ENCODE data around the gene KDM5A. TPM values are rescaled to one million over a fixed set of nuclear protein-coding genes. Genes with fewer than 3 reads are reported as not detected.

KDM5A gene
- total and polyA plus RNA-seq, 2 donors (not counting 3 experiments of a cell fraction or from before 2014, with no cell fraction given) = 12.6 to 61.0 TPM

- Histone ChIP-seq H4K20me1 (replicated peaks; ENCODE audit: control insufficient read depth, extremely low read depth, insufficient read depth, low read length) (no peaks in the 10 kb centered on the region), H2AFZ (ENCODE audit: low read depth, low read length) (no peak overlapping the region), H3K9me1 (replicated peaks; ENCODE audit: control insufficient read depth, extremely low read depth, insufficient read depth, low read length) (no peaks in the 10 kb centered on the region), H3K4me2 (ENCODE audit: insufficient read depth, low read length) (no peak overlapping the region), H3K9me3 (replicated peaks; ENCODE audit: control insufficient read depth, insufficient read depth, low read length) (no peaks in the 10 kb centered on the region), H3K27me3 (ENCODE audit: control insufficient read depth in 2 of 2, insufficient read depth in 2 of 2, low read length in 2 of 2) (peaks cover 2% of the 10 kb centered on the region in 2 experiments), H3K79me2 (ENCODE audit: control insufficient read depth, insufficient read depth, low read length) (no peaks in the 10 kb centered on the region), H3K36me3 (ENCODE audit: control insufficient read depth in 2 of 2, extremely low read depth in 1 of 2, insufficient read depth in 2 of 2, low read length in 2 of 2) (no peaks in the 10 kb centered on the region), H3K27ac (ENCODE audit: insufficient read depth, low read depth, low read length) (no peak overlapping the region), H3K9ac (replicated peaks; ENCODE audit: extremely low read depth, insufficient read depth, low read length) (no peak overlapping the region), H3K4me1 (ENCODE audit: control insufficient read depth, extremely low read depth, insufficient read depth, low read length) (no peaks in the 10 kb centered on the region), H3K4me3 (replicated peaks in 1 of 3; ENCODE audit: insufficient read depth in 1 of 3, low read depth in 1 of 3, low read length in 3 of 3) (no peak overlapping the region)
- DNase-seq (ENCODE audit: low read depth, low spot score) (no peak), FAIRE-seq (no peak)
- dilution Hi-C loops (cut with MboI; ENCODE audit: extremely low pct_ligation_motif_present, low sequenced_read_pairs) = no loop called here
- CTCF ChIA-PET = no interaction called here
- POLR2A ChIA-PET = no interaction called here
- TF ChIP-seq, protein P1, sequence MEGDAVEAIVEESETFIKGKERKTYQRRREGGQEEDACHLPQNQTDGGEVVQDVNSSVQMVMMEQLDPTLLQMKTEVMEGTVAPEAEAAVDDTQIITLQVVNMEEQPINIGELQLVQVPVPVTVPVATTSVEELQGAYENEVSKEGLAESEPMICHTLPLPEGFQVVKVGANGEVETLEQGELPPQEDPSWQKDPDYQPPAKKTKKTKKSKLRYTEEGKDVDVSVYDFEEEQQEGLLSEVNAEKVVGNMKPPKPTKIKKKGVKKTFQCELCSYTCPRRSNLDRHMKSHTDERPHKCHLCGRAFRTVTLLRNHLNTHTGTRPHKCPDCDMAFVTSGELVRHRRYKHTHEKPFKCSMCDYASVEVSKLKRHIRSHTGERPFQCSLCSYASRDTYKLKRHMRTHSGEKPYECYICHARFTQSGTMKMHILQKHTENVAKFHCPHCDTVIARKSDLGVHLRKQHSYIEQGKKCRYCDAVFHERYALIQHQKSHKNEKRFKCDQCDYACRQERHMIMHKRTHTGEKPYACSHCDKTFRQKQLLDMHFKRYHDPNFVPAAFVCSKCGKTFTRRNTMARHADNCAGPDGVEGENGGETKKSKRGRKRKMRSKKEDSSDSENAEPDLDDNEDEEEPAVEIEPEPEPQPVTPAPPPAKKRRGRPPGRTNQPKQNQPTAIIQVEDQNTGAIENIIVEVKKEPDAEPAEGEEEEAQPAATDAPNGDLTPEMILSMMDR (IDR thresholded peaks at IDR 0.05; ENCODE audit: extremely low read depth in 1 of 2, insufficient read depth in 1 of 2, low read depth in 1 of 2, low read length in 2 of 2) = no peak
- no peak for TF ChIP-seq GATA2 (IDR thresholded peaks at IDR 0.05; ENCODE audit: insufficient read depth, insufficient read length, low read depth, low read length)
- intact Hi-C loops (cut with micrococcal nuclease) = no loop called here
- BruUV-seq (replicated peaks) = no TSS peak
Measured at GRCh38 chr12:243381-243780, 145.7 kb downstream of the KDM5A start.

DNA sequence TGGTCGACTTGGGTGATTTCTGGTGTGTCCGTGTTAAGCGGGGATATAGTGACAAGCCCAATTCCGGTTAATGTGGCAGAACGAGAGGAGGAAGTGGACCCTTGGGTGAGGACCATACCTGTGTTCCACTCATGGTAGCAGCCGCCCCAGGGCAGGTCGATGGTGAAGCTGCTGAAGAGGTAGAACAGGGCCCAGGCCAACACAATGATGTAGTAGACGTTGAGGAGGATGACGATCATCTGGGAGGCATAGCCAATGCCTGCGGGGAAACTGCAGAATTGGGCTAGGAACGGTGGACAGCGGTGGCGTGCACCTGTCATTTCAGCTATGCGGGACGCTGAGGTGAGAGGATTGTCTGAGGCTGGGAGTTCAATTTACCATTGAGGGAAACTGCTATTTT, 146.6 kb downstream of the KDM5A start:
- POLR2A ChIA-PET = no interaction called here
- BruUV-seq (replicated peaks) = no TSS peak
- FAIRE-seq = no peak

More for the DNA sequence above, 146.6 kb downstream of the KDM5A start:
- DNase-seq (ENCODE audit: low read depth, low spot score) = no peak
- no peak overlapping the region for H3K9ac ChIP-seq (replicated peaks; ENCODE audit: extremely low read depth, insufficient read depth, low read length)
- H3K36me3 ChIP-seq (ENCODE audit: control insufficient read depth in 2 of 2, extremely low read depth in 1 of 2, insufficient read depth in 2 of 2, low read length in 2 of 2) = no peaks in the 10 kb centered on the region
- no peak overlapping the region for H2AFZ ChIP-seq (ENCODE audit: low read depth, low read length)
- H3K4me2 ChIP-seq (ENCODE audit: insufficient read depth, low read length) = no peak overlapping the region
- H4K20me1 ChIP-seq (replicated peaks; ENCODE audit: control insufficient read depth, extremely low read depth, insufficient read depth, low read length) = no peaks in the 10 kb centered on the region
- H3K79me2 ChIP-seq (ENCODE audit: control insufficient read depth, insufficient read depth, low read length) = no peaks in the 10 kb centered on the region
- H3K9me1 ChIP-seq (replicated peaks; ENCODE audit: control insufficient read depth, extremely low read depth, insufficient read depth, low read length) = no peaks in the 10 kb centered on the region
- no peaks in the 10 kb centered on the region for H3K4me1 ChIP-seq (ENCODE audit: control insufficient read depth, extremely low read depth, insufficient read depth, low read length)
- peaks cover 0 to 2% of the 10 kb centered on the region in 2 experiments for H3K27me3 ChIP-seq (ENCODE audit: control insufficient read depth in 2 of 2, insufficient read depth in 2 of 2, low read length in 2 of 2)
- no peak for TF ChIP-seq POLR2AphosphoS5 (IDR thresholded peaks at IDR 0.05; ENCODE audit: insufficient read depth, low read depth, low read length)
- TF ChIP-seq POLR2A (IDR thresholded peaks at IDR 0.05; ENCODE audit: low read depth, low read length) = no peak
- TF ChIP-seq, protein P1 (IDR thresholded peaks at IDR 0.05; ENCODE audit: extremely low read depth in 1 of 2, insufficient read depth in 1 of 2, low read depth in 1 of 2, low read length in 2 of 2) = no peak
- TF ChIP-seq FOS (IDR thresholded peaks at IDR 0.05; ENCODE audit: borderline replicate concordance, insufficient read depth, low read length) = no peak
- dilution Hi-C loops (cut with MboI; ENCODE audit: extremely low pct_ligation_motif_present, low sequenced_read_pairs) = no loop called here
- intact Hi-C loops (cut with micrococcal nuclease) = no loop called here
- H3K9me3 ChIP-seq (replicated peaks; ENCODE audit: control insufficient read depth, insufficient read depth, low read length) = no peaks in the 10 kb centered on the region
- no peak overlapping the region for H3K4me3 ChIP-seq (replicated peaks in 1 of 3; ENCODE audit: insufficient read depth in 1 of 3, low read depth in 1 of 3, low read length in 3 of 3)
- no peak overlapping the region for H3K27ac ChIP-seq (ENCODE audit: insufficient read depth, low read depth, low read length)
- CTCF ChIA-PET = no interaction called here

Data from endothelial cell of umbilical vein (primary cell).